ENCODE results near the gene PRKAB1. TPM values are rescaled to one million over a fixed set of nuclear protein-coding genes. Genes with fewer than 3 reads are reported as not detected.
"Not testable (repeated sequence)": the region's sequence is repeated elsewhere in the genome, so short reads cannot be mapped to it uniquely, and the experiment has no call there.

PRKAB1 gene, protein sequence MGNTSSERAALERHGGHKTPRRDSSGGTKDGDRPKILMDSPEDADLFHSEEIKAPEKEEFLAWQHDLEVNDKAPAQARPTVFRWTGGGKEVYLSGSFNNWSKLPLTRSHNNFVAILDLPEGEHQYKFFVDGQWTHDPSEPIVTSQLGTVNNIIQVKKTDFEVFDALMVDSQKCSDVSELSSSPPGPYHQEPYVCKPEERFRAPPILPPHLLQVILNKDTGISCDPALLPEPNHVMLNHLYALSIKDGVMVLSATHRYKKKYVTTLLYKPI
- 10 to 100 TPM; 67.7 to 72.2 (median 68.6) TPM for polyA plus RNA-seq (ENCODE audit: insufficient read length in 3 of 3)

DNA sequence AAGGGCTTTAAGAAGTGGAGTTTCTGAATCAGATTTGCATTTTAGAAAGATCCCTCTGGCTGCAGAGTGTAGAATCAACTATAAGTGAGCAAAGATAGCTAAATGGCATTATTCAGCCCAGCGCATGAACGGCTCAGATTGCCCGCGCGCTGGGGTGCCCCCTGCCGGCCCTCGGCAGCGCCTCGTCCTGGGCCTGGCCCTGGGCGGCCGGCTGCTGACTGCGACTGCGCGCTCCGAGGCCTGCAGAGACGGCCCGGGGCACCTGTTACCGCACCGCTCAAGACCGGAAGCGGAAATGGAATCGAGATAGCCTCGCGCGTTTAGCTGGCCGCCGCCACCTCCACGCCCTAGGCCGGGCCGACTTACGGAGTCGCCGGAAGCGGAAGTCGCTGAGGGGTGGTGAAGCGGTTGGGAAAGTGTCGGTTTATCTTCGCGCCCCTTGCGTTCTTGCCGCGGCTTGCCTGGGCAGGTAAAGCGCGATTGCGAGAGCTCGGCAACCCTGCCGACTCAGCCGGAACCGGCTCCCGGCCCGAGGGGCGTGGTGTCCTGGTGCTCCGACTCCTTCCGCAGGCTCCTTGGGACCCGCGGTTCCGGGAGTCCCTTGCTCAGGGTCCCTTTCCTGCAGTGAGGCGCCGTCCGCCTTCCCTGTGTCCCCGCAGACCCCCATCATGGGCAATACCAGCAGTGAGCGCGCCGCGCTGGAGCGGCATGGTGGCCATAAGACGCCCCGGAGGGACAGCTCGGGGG is at the start of gene PRKAB1:
Gene PRKAB1 (plus strand): TSS at position 557 of the 747 bp plus-strand sequence. CDS start 112 bp downstream, at position 669.
- peak; percentile 83 to 93 (median 89) for DNase-seq (ENCODE audit: low read depth in 3 of 3, low spot score in 2 of 3)

DNA sequence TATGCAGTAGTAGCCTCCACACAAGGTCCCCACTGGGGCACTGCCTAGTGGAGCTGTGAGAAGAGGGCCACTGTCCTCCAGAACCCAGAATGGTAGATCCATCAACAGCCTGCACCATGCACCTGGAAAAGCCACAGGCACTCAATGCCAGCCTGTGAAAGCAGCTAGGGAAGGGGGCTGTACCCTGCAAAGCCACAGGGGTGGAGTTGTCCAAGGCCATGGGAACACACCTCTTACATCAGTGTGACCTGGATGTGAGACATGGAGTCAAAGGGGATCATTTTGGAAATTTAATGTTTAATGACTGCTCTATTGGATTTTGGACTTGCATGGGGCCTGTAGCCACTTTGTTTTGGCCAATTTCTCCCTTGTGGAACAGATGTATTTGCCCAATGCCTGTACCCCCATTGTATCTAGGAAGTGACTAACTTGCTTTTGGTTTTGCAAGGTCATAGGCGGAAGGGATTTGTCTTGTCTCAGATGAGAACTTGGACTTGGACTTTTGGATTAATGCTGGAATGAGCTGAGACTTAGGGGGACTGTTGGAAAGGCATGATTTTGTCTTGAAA is 49.5 kb upstream of the PRKAB1 start:
- DNase-seq (ENCODE audit: low read depth in 3 of 3, low spot score in 2 of 3), result not testable (repeated sequence)

DNA sequence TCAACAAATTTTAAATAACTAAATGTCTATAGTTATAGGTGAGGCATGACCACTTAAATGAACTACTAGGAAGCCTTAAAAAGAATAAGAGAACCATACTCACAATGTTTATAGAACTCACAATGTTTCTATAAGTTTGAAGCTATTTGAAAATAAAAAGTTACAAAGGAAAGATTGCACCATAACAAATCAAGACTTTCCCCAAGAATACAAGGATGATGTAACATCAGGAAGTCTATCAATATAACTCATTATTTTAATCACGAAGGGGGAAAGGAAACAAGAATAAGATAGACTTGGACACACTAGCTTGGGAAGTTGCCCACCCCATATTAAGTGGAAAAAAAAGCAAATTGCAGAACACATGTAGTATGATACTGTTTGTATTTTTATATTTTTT is 47.4 kb upstream of the PRKAB1 start:
- DNase-seq (ENCODE audit: low read depth in 3 of 3, low spot score in 2 of 3), result no peak

DNA sequence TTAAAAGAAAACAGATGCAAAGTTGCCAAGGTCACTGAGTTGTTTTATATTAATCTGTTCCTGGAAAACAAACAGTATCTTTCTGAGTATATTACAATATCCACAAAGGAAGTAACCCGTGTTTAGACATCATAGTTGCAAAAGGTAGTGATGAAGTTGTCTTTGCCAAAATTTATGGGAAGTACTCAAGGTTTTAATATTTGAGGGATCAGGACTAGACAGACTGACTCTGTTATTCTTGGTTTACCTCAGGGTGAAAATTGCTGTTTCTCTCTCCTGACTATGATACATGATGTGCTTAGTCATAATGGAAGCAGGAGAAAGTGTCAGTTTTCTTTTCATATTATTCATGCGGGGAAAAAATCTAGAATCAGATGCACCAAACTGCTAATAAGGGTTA is 46.1 kb upstream of the PRKAB1 start:
- no peak for DNase-seq (ENCODE audit: low read depth in 3 of 3, low spot score in 2 of 3)

DNA sequence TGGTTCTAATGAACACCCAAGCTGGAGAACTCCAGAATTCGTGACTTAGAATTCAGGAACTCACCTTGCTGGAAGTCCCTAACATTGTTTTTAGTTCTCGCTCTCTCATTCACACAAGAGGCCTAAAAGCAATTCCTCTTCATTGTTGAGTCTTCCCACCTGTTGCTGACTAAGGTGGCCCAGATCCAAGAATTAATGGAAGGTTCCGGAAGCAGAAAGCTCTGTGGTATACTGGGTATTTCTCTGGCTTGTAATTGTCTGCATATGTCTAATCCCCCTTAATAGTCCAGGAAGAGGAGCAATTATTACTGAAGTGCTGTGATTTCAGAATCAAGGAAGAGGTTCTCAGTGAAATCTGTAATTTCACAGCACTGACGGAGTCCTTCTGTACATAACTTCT is 43.0 kb upstream of the PRKAB1 start:
- DNase-seq (ENCODE audit: low read depth in 3 of 3, low spot score in 2 of 3), result no peak

DNA sequence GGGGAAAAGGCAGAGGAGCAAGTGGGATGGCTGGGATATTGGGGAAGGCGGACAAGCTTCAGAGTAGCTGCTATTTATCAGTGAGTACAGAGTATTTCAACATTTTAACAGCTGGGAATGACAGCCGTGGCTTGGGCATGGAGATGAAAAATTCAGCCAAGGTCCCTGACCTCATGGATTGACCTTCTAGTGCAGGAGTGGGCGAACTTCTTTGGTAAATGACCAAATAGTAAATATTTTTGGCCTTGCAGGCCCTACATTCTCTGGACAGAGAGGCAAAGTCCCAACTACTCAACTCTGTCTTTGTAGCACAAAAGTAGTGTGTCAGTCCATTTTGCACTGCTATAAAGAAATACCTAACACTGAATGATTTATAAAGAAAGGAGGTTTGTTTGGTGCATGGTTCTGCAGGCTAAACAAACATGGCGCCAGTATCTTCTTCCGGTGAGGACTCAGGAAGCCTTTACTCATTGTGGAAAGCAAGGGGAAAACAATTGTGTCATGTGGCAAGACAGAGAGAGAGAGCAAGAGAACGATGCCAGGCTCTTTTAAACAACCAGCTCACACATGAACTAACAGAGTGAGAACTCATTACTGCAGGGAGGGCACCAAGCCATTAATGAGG is 40.8 kb upstream of the PRKAB1 start:
- DNase-seq (ENCODE audit: low read depth in 3 of 3, low spot score in 2 of 3), result no peak

DNA sequence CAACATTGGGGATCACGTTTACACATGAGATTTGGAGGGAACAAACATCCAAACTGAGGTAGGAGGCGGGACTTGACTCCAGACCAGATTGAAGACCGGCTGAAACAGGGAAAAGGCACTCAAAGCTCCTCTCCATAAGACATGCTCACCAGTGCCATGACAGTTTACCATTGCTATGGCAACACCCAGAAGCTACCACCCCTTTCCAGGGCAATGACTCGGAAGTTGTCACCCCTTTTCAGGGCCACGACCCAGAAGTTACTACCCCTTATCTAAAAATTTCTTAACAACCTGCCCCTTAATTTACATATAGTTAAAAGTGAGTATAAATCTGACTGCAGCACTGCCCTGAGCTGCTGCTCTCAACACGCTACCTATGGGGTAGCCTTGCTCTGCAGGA is 40.2 kb upstream of the PRKAB1 start:
- no peak for DNase-seq (ENCODE audit: low read depth in 3 of 3, low spot score in 2 of 3)

DNA sequence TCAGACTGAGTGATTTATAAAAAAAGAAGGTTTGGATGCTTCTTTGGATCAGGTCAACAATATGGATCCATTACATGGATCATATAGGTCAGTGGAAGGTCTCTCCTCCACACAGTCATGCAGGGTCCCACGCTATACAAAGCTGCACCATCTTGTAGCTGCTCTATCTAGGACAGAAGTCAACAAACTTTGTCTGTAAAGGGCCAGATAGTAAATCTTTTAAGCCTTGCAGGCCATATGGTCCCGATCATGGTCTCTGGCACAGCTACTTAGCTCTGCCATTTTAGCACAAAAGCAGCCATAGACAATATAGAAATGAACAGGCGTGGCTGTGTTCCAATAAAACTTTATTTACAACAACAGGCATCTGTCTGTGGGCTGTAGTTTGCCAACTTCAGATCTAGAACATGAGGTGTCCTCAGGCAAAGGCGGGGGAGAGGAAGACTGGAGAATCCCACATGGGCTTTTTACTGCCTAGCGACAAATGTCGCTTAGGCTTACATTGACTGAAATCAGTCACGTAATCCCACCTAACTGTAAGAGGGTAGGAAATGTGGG is 37.6 kb upstream of the PRKAB1 start:
- DNase-seq (ENCODE audit: low read depth in 3 of 3, low spot score in 2 of 3), result no peak

DNA sequence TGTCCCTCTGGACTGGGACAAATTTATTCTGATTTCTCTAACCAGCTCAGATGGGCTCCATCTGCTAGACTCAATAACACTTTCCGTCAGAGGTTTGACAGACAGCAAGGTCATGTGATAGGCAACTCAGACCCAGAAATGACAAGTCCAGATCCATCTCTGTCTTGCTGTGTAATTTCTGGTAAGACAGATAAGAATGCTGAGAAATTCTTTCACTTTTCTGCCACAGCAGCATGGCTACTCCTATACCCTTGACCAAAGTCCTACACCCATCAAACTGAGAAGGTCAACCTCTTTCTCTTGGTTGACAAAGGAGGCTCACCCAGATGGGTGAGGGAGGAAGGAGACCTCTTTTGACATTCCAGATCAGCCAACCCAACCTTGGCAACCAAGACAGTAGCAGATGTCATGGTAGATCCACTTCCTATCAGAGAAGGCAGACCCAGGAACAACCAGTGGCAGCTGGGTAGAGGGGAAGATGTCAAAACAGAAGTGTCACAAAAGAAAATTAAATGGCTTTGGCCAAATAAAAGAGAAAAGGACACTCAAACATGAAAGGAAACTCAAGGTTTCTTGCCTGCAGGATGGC is 36.9 kb upstream of the PRKAB1 start:
- no peak for DNase-seq (ENCODE audit: low read depth in 3 of 3, low spot score in 2 of 3)

DNA sequence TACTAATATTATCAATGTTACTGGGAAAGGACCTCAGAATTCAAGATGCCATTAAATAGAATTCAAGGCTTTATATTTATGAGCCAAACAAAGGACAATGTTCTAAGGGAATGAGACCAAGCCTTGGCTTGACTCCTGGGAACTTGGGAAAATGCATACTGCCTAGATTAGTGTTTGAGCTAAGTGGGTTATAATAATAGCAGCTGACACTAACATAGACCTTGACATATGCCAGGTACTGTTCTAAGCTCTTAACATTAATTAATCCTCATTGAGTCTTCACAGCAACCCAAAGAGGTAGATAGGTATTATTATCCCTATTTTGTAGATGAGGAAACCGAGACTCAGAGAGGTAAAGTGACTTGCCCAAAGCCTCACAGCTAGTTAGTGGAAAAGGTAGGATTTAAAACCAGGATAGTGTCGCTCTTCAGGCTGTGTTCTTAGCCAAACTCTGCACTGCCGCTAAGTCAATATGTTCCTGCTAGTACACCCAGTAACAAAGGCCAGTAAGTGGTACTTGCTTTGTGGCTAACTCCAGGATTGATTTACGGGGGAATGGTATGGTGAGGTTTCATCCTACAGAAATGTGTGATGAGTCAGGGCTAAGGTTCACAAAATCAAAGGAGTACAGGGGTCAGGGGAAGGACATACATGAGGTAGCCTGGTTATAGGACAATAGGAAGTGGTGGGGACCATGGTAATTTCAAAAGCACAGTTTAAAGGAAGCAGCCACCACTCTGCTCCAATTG is 35.8 kb upstream of the PRKAB1 start:
- DNase-seq (ENCODE audit: low read depth in 3 of 3, low spot score in 2 of 3), result no peak

DNA sequence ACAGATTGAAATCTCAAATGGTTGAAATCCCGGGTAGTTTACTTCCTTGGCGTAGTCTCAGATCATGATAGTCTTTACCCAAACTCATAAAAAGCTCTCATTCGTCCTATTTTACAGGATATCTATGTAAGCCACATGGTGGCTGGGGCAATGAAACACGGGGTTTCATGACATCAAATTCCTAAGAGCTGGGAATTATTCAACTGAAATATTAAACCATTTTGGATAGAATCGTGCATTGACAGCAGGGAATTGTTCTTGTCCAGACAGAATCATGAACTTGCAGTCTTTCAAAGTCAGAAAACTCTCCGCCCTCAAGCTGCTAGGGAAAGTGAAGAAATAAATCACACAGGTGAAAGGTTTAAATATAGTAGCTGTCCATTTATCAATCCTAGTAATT is 33.2 kb upstream of the PRKAB1 start:
- DNase-seq (ENCODE audit: low read depth in 3 of 3, low spot score in 2 of 3), result peak; percentile 49 to 60 (median 58)

DNA sequence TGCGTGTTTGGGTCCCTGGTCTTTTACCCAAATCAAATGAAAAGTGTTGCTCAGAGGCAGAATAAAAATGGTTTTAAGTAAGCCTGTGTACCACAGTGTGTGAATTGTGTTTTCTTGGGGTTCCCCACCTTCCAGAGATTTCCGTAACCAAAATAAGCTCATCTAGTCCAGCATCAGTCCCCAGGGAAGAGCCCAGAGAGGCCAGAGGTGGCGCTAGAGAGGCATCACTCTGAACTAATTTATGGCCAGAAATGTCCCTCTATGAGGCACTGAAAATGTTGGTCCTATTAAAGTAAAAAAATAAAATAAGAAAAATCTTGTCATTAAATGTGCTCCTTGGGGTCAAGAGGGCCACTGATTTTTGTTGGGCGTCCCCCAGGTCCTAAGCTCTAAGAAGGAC is 24.9 kb upstream of the PRKAB1 start:
- DNase-seq (ENCODE audit: low read depth in 3 of 3, low spot score in 2 of 3), result no peak

DNA sequence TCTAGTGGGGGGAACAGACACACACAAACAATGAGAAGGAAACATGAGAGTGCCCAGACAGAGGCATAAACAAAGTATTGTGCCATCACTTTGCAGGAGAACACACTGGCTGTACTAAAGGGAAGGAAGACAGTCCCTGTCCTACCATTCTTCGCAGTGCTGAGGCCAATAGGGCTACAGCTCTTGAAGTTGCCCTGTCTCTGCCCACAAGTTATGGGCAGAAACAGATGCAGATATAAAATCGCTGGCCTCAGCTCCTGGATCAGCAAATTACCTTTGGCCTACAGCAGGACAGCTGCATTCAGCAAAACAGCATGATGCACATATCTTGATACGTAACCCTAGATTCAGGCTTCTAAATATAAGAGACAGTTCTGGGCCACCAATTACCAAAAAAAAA is 23.0 kb upstream of the PRKAB1 start:
- no peak for DNase-seq (ENCODE audit: low read depth in 3 of 3, low spot score in 2 of 3)

DNA sequence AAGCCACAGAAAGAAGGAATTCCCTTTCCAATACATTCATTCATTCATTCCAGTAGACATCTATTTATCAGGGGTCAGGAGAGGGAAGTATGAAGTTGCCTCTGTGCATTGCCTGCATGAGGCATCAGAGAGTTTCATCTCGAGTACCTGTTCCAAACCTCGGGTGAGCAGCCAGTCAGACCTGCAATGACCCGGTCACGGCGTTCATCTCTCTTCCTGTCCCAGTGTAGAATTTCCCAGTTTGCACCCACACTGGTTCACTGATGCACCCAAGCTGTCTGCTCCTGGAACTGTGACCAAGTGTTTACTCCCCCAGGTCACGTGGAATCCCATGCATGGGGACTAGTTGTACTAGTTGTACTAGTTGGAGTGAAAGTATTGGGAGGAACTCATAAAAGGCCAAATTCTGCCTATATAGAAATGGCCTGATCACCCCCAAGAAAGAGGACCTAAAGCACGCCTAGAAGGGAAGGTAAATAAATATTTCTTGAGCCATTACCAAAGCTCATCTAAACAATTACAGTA is 22.3 kb upstream of the PRKAB1 start:
- DNase-seq (ENCODE audit: low read depth in 3 of 3, low spot score in 2 of 3), result no peak

DNA sequence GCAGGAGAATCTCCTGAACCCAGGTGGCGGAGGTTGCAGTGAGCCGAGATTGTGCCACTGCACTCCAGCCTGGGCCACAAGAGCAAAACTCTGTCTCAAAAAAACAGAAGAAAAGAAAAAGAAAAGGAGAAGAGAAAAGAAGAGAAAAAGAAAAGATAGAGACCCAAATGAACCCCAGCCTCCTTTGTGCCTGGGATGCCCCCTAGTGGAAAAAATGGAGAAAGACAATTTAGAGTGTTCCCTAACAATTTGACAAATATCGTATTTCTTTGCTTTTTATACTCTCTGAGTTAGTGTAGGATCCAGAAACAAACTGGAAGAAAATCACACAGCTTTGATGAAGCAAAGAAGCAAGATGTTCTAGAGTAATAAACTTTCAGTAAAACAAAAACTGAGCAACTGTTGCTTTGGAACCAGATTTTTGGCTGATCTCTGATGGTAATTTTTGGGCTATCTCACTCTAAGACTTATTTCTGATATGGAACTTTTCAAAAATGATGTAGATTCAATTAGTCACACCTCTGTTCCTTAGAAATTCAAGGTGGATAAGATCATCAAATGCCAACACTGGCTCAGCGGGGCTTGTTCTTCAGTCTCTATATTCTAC is 18.6 kb upstream of the PRKAB1 start:
- DNase-seq (ENCODE audit: low read depth in 3 of 3, low spot score in 2 of 3), result no peak

DNA sequence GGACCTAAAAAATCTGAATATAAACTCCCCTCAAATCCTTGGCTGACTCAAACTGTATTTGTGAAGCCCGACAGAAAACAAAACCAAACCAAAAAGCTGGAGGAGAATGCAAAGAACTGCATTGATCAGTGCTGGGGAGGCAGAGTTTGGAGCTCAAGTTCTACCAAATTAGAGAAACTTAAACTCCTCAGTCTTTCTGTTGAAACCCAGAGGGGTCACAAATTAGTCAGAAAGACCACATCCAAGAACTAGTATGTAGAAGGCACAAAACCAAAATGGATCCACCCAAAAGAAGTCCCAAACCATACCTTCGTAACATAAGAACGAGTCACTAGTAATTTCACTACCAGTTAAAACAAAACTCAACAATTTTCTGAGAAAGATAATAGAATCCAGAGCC is 15.3 kb upstream of the PRKAB1 start:
- DNase-seq (ENCODE audit: low read depth in 3 of 3, low spot score in 2 of 3), result no peak

DNA sequence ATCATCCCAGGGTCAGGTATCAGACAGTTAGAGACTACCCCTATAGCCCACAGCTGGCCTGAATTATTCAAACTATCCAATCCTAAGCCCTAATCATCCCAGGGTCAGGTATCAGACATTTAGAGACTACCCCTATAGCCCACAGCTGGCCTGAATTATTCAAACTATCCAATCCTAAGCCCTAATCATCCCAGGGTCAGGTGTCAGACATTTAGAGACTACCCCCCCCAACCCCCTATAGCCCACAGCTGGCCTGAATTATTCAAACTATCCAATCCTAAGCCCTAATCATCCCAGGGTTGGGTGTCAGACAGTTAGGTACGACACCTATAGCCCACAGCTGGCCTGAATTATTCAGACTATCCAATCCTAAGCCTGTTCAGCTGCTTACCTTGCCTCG is 10.9 kb upstream of the PRKAB1 start:
- DNase-seq (ENCODE audit: low read depth in 3 of 3, low spot score in 2 of 3), result not testable (repeated sequence)

DNA sequence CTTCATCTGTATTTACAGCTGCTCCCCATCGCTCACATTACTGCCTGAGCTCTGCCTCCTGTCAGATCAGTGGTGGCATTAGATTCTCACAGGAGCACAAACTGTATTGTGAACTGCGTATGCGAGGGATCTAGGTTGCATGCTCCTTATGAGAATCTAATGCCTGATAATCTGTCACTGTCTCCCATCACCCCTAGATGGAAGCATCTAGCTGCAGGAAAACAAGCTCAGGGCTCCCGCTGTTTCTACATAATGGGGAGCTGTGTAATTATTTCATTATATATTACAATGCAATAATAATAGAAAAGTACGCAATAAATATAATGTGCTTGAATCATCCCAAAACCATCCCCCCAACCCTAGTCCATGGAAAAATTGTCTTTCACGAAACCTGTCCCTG is 9.8 kb upstream of the PRKAB1 start:
- DNase-seq (ENCODE audit: low read depth in 3 of 3, low spot score in 2 of 3), result not testable (repeated sequence)

DNA sequence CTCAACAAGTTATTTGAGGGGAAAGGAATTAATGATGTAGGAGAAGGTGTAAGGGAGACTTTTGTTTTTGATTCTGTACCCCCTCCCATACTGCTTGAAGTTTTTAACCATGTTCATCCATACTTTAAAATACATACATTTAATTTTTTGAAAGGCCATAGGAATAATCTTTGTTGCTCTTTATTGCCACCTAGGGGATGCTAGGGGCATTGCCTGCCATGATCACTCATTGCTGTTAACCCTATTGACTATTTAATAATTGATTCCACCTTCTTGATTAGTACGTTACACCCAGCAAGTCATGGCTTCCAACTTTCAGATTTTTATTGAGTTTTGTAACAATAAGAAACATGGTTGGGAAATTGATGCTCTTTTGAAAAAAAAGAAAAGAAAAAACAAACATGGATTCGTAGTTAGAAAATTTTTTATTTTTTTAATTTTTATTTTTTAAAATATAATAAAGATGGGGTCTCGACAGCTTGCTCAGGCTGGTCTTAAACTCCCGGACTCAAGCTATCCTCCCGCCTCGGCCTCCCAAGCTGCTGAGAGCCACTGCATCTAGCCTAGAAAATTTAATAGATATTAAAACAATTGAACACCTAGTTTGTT is 8.5 kb upstream of the PRKAB1 start:
- no peak for DNase-seq (ENCODE audit: low read depth in 3 of 3, low spot score in 2 of 3)

All from right renal cortex interstitium (tissue), 3 donors.